Common myeloid progenitor, CD34-positive (primary cell): ENCODE measurements around the gene DCTN4.

Source experiments
- CTCF ChIA-PET: fragments of 350-600 bp; sonication (Branson Sonifier 250); formaldehyde crosslinking; loops from one replicate; lab custom pipeline; 2021; ENCODE audit warnings: antibody characterized with exemption; lab: Charles Lee
- POLR2A ChIA-PET: fragments of 350-600 bp; sonication (Branson Sonifier 250); formaldehyde crosslinking; loops from one replicate; lab custom pipeline; 2021; ENCODE audit warnings: antibody characterized with exemption; lab: Charles Lee
- DNase-seq, 3 donors: peaks; one replicate each; pipeline versions ENCODE4 v3.0.0 to v3.0.0-alpha.2; 2013
- H3K27ac ChIP-seq, 2 experiments: 1 replicate in 1 of 2; 2 replicates in 1 of 2; pipeline ENCODE4 v1.7.0; 2013; ENCODE audit warnings: inconsistent platforms in 2 of 2, low read length in 2 of 2, mild to moderate bottlenecking in 2 of 2, low read depth in 1 of 2, moderate library complexity in 1 of 2; ENCODE audit not compliant: severe bottlenecking in 2 of 2, insufficient read depth in 1 of 2, poor library complexity in 1 of 2
- H3K27me3 ChIP-seq, 5 experiments: replicated peaks in 2 of 5; 1 replicate in 3 of 5; 2 replicates in 2 of 5; pipeline versions ENCODE4 v1.6.1 to v1.7.0; 2013; ENCODE audit warnings: low read length in 4 of 5, mild to moderate bottlenecking in 2 of 5, moderate library complexity in 2 of 5, inconsistent platforms in 1 of 5; ENCODE audit not compliant: insufficient read depth in 5 of 5, control insufficient read depth in 4 of 5
- H3K36me3 ChIP-seq, 4 experiments: 1 replicate in 2 of 4; 2 replicates in 2 of 4; pipeline versions ENCODE4 v1.6.1 to v1.7.0; 2013; ENCODE audit warnings: low read length in 3 of 4, control low read depth in 1 of 4, mild to moderate bottlenecking in 1 of 4; ENCODE audit not compliant: control insufficient read depth in 4 of 4, insufficient read depth in 4 of 4
- H3K4me1 ChIP-seq, 4 experiments: 1 replicate in 3 of 4; 2 replicates in 1 of 4; pipeline versions ENCODE4 v1.6.1 to v1.7.1; 2013; ENCODE audit warnings: low read length in 3 of 4, mild to moderate bottlenecking in 3 of 4, control low read depth in 1 of 4, inconsistent platforms in 1 of 4, moderate library complexity in 1 of 4; ENCODE audit not compliant: control insufficient read depth in 4 of 4, insufficient read depth in 4 of 4; ENCODE audit errors: control extremely low read depth in 1 of 4
- H3K4me3 ChIP-seq, 7 experiments: 1 replicate in 4 of 7; 2 replicates in 3 of 7; pipeline versions ENCODE4 v1.5.1 to v1.7.0; 2013; ENCODE audit warnings: mild to moderate bottlenecking in 7 of 7, low read length in 6 of 7, moderate library complexity in 6 of 7, inconsistent platforms in 2 of 7, low read depth in 2 of 7, control low read depth in 1 of 7; ENCODE audit not compliant: insufficient read depth in 4 of 7, control insufficient read depth in 1 of 7; ENCODE audit errors: extremely low read depth in 1 of 7
- H3K9me3 ChIP-seq, 5 experiments: 1 replicate in 4 of 5; 2 replicates in 1 of 5; pipeline versions ENCODE4 v1.6.1 to v1.7.1; 2013; ENCODE audit warnings: low read length in 4 of 5, mild to moderate bottlenecking in 2 of 5, inconsistent platforms in 1 of 5, low read depth in 1 of 5, moderate library complexity in 1 of 5; ENCODE audit not compliant: control insufficient read depth in 4 of 5, insufficient read depth in 2 of 5; ENCODE audit errors: control extremely low read depth in 1 of 5
- WGBS: methylation state at CpG from one replicate; pipeline ENCODE4 v1.1.5; 2013; ENCODE audit not compliant: insufficient coverage; 5-methylcytosine and 5-hydroxymethylcytosine counted together

The DCTN4 gene

DNA sequence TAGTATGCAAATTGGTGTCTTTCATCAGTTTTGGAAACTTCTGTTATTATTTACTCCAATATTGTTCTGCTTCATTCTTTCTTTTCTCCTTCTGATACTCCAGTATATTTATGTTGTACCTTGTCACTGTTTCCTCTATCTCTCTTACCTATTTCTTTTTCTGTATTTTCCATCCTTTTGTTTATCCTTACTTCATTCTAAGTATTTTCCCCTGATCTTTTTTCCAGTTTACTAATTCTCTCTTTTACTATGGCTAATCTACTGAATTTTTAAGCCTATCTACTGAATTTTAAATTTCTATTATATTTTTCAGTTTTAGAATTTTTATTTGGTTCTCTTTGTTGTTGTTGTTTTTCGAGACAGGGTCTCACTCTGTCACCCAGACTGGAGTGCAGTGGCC lies 27.1 kb upstream of the DCTN4 start:
- CTCF ChIA-PET = interaction anchor here (0.8 kb wide), 1 partner anchor 119 kb away, joined by 3 read pairs; no protein-coding TSS in a partner anchor
- Histone ChIP-seq H3K36me3 (peaks cover 0 to 14% (median 4%) of the 10 kb centered on the region in 4 experiments), H3K4me3 (no peak overlapping the region), H3K4me1 (peaks cover 75 to 89% (median 80%) of the 10 kb centered on the region in 4 experiments), H3K9me3 (peaks cover 0 to 2% (median 0%) of the 10 kb centered on the region in 5 experiments), H3K27ac (no peak overlapping the region), H3K27me3 (no peaks in the 10 kb centered on the region)
- POLR2A ChIA-PET = no interaction called here
- no peak for DNase-seq
- 100% methylated on average over 1 of the region's 1 CpG for WGBS

DNA sequence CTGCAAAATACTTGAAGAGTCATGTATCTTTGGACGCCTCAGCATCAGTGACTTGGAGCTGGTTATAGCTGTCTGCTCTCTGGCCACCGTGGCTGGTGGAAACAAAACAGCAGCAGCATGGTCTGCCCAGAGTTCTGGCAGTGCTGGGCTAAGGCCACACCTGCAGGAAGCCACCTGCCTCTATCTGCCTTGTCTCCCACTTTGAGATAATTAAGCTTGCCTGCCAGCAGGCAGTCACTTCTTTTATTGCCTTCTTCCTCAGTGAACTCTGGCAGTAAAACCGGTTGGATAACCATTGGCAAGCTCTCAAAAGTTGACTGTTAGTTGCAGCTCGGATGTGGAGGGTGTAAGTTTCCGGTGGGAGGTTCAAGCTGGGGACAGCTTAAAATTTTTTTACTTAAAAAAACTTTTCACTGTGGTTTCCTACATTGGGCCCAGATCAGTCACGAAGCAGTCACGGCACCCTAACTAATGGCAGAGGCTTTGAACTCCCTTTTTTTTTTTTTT lies 24.7 kb upstream of the DCTN4 start:
- Histone ChIP-seq H3K27me3 (no peaks in the 10 kb centered on the region), H3K27ac (peak overlapping the region; percentile 67 to 93), H3K4me3 (peak overlapping the region in 5 of 7 experiments; percentile 17 to 92 (median 42)), H3K9me3 (peaks cover 0 to 2% (median 0%) of the 10 kb centered on the region in 5 experiments), H3K36me3 (peaks cover 0 to 15% (median 5%) of the 10 kb centered on the region in 4 experiments), H3K4me1 (peaks cover 57 to 83% (median 77%) of the 10 kb centered on the region in 4 experiments)
- ChIA-PET CTCF (interaction anchor here (0.7 to 12.5 kb wide), 13 partner anchors 8 to 333 kb away, joined by 3 to 293 read pairs (median 3); partner anchors contain the start of genes DCTN4, IRGM and RBM22), POLR2A (interaction anchor here (1.5 to 1.6 kb wide), 2 partner anchors 19 to 25 kb away, joined by 5 to 14 read pairs; partner anchors contain the start of gene DCTN4)
- WGBS = 0% methylated on average over 3 of the region's 7 CpGs
- peak; percentile 93 to 99 (median 98) for DNase-seq

DNA sequence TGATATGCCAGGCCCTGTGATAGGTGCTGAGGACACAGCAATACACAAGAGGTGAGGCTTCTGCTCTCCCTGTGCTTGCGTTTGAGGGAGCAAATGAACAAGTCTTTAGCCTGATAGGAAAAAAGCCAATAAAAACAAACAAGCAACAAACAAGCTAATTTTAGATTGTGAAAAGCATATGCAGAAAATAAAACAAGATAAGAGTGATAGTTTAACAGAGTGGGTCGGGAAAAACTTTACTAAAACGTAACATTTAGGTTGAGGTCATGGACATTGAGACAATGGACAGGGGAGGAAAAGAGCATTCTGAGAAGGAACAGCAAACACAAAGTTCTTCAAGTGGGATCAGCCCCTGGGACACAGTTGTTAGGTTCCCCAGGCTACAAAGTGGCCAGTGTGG lies 24.0 kb upstream of the DCTN4 start:
- Histone ChIP-seq H3K4me1 (peaks cover 53 to 83% (median 78%) of the 10 kb centered on the region in 4 experiments), H3K9me3 (peaks cover 0 to 2% (median 0%) of the 10 kb centered on the region in 5 experiments), H3K27me3 (no peaks in the 10 kb centered on the region), H3K36me3 (peaks cover 0 to 15% (median 5%) of the 10 kb centered on the region in 4 experiments), H3K27ac (peak overlapping the region; percentile 46 to 93), H3K4me3 (peak overlapping the region in 5 of 7 experiments; percentile 7 to 92 (median 42))
- DNase-seq = no peak
- 34% methylated on average over 3 of the region's 3 CpGs for WGBS
- ChIA-PET CTCF (interaction anchor here (1.1 to 12.5 kb wide), 10 partner anchors 9 to 63 kb away, joined by 3 to 293 read pairs (median 4); partner anchors contain the start of genes DCTN4 and IRGM), POLR2A (interaction anchor here (1.5 to 2.2 kb wide), 3 partner anchors 19 to 24 kb away, joined by 5 to 14 read pairs (median 9); partner anchors contain the start of gene DCTN4)

DNA sequence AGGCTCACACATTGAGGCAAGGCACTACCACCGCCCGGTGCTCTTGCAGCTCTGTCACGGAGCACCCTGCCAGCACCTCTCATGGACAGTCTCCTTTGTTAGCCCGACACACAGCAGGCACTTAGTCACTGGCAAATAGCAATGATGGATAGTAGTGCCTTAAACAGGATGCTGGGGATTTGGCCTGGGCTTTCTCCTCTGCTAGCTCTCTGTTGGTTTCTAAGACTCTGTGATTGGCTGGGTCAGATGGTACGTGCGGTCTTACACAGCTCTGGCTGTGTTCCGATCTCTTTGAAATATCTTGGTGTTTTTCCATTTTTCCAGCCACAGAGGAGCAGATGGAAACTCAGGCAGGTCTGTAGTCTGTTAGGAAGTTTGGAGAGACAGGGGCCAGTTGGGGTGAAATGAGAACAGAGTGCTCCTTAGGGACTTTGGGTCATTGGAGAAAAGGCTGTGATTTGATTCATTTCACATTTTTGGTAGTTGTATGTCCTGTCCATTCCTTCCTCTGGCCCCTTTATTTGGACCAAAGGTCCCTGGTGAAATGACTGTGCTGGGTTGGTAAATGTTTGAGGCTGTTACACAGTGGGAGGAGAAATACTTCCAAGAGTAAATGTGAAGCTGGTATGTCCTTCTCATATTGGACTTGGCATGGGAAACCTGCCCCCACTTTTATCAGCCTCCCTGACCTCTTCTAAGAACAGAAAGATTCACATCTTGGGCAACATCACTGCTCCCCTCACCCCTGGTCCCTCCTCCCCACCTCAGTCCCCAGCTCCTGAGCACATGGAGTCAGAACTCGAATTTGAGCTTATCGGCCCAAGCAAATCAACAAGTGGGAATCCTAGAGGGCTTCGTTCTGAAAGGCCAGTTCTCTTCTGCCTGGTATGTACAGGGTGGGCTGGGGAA lies 23.1 kb upstream of the DCTN4 start:
- H3K4me3 ChIP-seq = peak overlapping the region in 5 of 7 experiments; percentile 6 to 92 (median 89)
- ChIA-PET CTCF (interaction anchor here (0.6 to 12.5 kb wide), 15 partner anchors 10 to 336 kb away, joined by 3 to 293 read pairs (median 4); partner anchors contain the start of genes DCTN4, IRGM and RBM22), POLR2A (interaction anchor here (1.0 to 2.2 kb wide), 2 partner anchors 15 to 18 kb away, joined by 4 to 9 read pairs; no protein-coding TSS in a partner anchor)
- 51% methylated on average over 9 of the region's 10 CpGs for WGBS
- peak in 1 of 3 donors; percentile 25 for DNase-seq
- H3K27me3 ChIP-seq = no peaks in the 10 kb centered on the region
- peaks cover 0 to 2% (median 0%) of the 10 kb centered on the region in 5 experiments for H3K9me3 ChIP-seq
- peak overlapping the region; percentile 46 to 93 for H3K27ac ChIP-seq
- H3K4me1 ChIP-seq = peaks cover 47 to 83% (median 78%) of the 10 kb centered on the region in 4 experiments
- H3K36me3 ChIP-seq = peaks cover 0 to 15% (median 4%) of the 10 kb centered on the region in 4 experiments

DNA sequence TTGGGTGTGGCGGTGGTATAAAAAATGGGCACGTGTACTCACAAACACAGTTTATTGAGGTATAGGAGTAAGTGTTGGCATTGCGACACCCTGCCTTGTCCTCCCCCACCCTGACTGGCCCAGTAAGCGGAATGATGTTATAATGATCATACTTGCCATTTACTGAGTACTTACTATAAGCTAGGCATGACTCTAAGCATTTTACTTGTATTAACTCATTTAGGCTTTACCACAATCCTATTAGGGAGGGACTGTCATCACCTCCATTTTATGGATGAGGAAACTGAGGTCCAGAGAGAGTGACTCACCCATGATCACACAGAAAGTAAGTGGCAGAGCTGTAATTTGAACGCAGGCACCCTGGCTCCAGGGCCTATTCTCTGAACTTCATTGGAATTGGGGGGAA lies 22.0 kb upstream of the DCTN4 start:
- POLR2A ChIA-PET = interaction anchor here (1.0 to 2.2 kb wide), 2 partner anchors 14 to 17 kb away, joined by 4 to 9 read pairs; no protein-coding TSS in a partner anchor
- Histone ChIP-seq H3K36me3 (peaks cover 0 to 15% (median 3%) of the 10 kb centered on the region in 4 experiments), H3K27me3 (no peaks in the 10 kb centered on the region), H3K27ac (peak overlapping the region; percentile 46 to 93), H3K4me3 (peak overlapping the region in 6 of 7 experiments; percentile 3 to 92 (median 90)), H3K4me1 (peaks cover 41 to 80% (median 75%) of the 10 kb centered on the region in 4 experiments), H3K9me3 (peaks cover 0 to 2% (median 0%) of the 10 kb centered on the region in 5 experiments)
- no peak for DNase-seq
- 67% methylated on average over 1 of the region's 5 CpGs for WGBS
- CTCF ChIA-PET = interaction anchor here (0.9 to 12.5 kb wide), 14 partner anchors 18 to 334 kb away, joined by 3 to 293 read pairs (median 8); partner anchors contain the start of genes DCTN4, IRGM and RBM22

DNA sequence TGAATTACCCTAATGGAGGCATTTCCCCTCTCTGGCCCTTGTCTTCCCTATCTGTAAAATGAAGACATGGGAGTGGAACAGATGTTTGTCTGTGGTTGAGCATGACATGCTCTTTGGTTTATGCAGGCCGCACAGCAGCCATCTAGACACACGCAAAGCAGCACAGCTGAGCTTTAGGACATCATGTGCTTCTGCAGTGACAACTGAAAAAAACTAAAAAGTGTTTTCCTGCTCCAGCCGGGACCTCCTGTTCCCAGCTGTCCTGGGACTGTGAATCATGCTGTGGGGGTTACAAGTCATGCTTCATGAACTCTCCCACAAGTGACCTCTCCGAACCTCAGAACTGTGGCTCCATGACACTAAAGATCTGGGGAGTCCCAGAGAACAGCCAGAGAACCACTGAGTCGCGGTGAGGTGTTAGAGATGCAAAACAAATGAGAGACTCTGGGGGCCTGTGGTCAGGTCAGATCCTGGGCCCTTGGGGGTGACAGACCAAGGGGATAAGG lies 21.4 kb upstream of the DCTN4 start:
- peaks cover 0 to 15% (median 3%) of the 10 kb centered on the region in 4 experiments for H3K36me3 ChIP-seq
- H3K27me3 ChIP-seq = no peaks in the 10 kb centered on the region
- WGBS = 32% methylated on average over 6 of the region's 6 CpGs
- H3K27ac ChIP-seq = peak overlapping the region; percentile 46 to 93
- peaks cover 38 to 80% (median 73%) of the 10 kb centered on the region in 4 experiments for H3K4me1 ChIP-seq
- POLR2A ChIA-PET = interaction anchor here (0.5 to 2.9 kb wide), 6 partner anchors 9 to 72 kb away, joined by 3 to 25 read pairs (median 7); partner anchors contain the start of genes DCTN4 and IRGM
- CTCF ChIA-PET = interaction anchor here (1.1 to 12.5 kb wide), 18 partner anchors 17 to 335 kb away, joined by 3 to 293 read pairs (median 9); partner anchors contain the start of genes DCTN4, IRGM and RBM22
- H3K9me3 ChIP-seq = no peaks in the 10 kb centered on the region
- peak overlapping the region; percentile 3 to 92 (median 89) for H3K4me3 ChIP-seq
- peak in 2 of 3 donors; percentile 75 to 83 for DNase-seq
